KOPT-K1 (cell line): ENCODE measurements around the gene C2CD3.

Experiments
- H3K27ac ChIP-seq: fragments of 200-600 bp; sonication (generic); 2 replicates; pipeline ENCODE4 v1.5.1; 2016; ENCODE audit warnings: antibody characterized with exemption, mild to moderate bottlenecking, low read depth, low read length; ENCODE audit not compliant: poor library complexity, severe bottlenecking
- H3K36me3 ChIP-seq: fragments of 200-600 bp; sonication (generic); 2 replicates; pipeline ENCODE4 v1.5.1; 2017; ENCODE audit warnings: antibody characterized with exemption, mild to moderate bottlenecking, low read length, moderate library complexity; ENCODE audit not compliant: insufficient read depth
- H3K9me3 ChIP-seq: fragments of 200-600 bp; sonication (generic); 2 replicates; pipeline ENCODE4 v1.5.1; 2017; ENCODE audit warnings: antibody characterized with exemption, low read length, mild to moderate bottlenecking; ENCODE audit not compliant: insufficient read depth, poor library complexity, severe bottlenecking

The C2CD3 gene

GRCh38 chr11:74004759-74005615 lies 165.8 kb downstream of the C2CD3 start:
- Histone ChIP-seq H3K36me3 (peaks cover 17% of the 10 kb centered on the region; the same call in 1 of the 2 replicates), H3K27ac (peak overlapping the region; percentile 54), H3K9me3 (no peaks in the 10 kb centered on the region)

- Histone ChIP-seq H3K27ac (no peak overlapping the region), H3K36me3 (peaks cover 17% of the 10 kb centered on the region; the same call in 1 of the 2 replicates), H3K9me3 (no peaks in the 10 kb centered on the region)
These were observed 166.6 kb downstream of the C2CD3 start for GRCh38 chr11:74004046-74004695.

GRCh38 chr11:74002832-74003231 lies 168.0 kb downstream of the C2CD3 start:
- peaks cover 17% of the 10 kb centered on the region; the same call in 1 of the 2 replicates for H3K36me3 ChIP-seq
- no peak overlapping the region for H3K27ac ChIP-seq
- H3K9me3 ChIP-seq, result no peaks in the 10 kb centered on the region

GRCh38 chr11:74001822-74002286 lies 168.9 kb downstream of the C2CD3 start:
- Histone ChIP-seq H3K36me3 (peaks cover 17% of the 10 kb centered on the region; the same call in 1 of the 2 replicates), H3K27ac (no peak overlapping the region), H3K9me3 (no peaks in the 10 kb centered on the region)

GRCh38 chr11:74000307-74001133 lies 170.3 kb downstream of the C2CD3 start:
- H3K9me3 ChIP-seq, result no peaks in the 10 kb centered on the region
- H3K27ac ChIP-seq, result no peak overlapping the region
- peaks cover 17% of the 10 kb centered on the region; the same call in 1 of the 2 replicates for H3K36me3 ChIP-seq

GRCh38 chr11:73999581-74000306 lies 171.1 kb downstream of the C2CD3 start:
- no peak overlapping the region for H3K27ac ChIP-seq
- peaks cover 17% of the 10 kb centered on the region; the same call in 1 of the 2 replicates for H3K36me3 ChIP-seq
- no peaks in the 10 kb centered on the region for H3K9me3 ChIP-seq

GRCh38 chr11:73998846-73999575 lies 171.8 kb downstream of the C2CD3 start:
- H3K27ac ChIP-seq, result no peak overlapping the region

GRCh38 chr11:73997120-73997770 lies 173.6 kb downstream of the C2CD3 start:
- Histone ChIP-seq H3K9me3 (no peaks in the 10 kb centered on the region), H3K36me3 (no peaks in the 10 kb centered on the region; the same call in 1 of the 2 replicates), H3K27ac (no peak overlapping the region)

More at GRCh38 chr11:73998846-73999575, 171.8 kb downstream of the C2CD3 start:
- peaks cover 16% of the 10 kb centered on the region; the same call in 1 of the 2 replicates for H3K36me3 ChIP-seq
- H3K9me3 ChIP-seq, result no peaks in the 10 kb centered on the region

- Histone ChIP-seq H3K36me3 (no peaks in the 10 kb centered on the region), H3K9me3 (no peaks in the 10 kb centered on the region), H3K27ac (peak overlapping the region; percentile 52)
These were observed 174.5 kb downstream of the C2CD3 start for GRCh38 chr11:73996161-73996747.

GRCh38 chr11:73995731-73996130 lies 175.1 kb downstream of the C2CD3 start:
- Histone ChIP-seq H3K9me3 (no peaks in the 10 kb centered on the region), H3K27ac (peak overlapping the region; percentile 52), H3K36me3 (no peaks in the 10 kb centered on the region)

GRCh38 chr11:73995247-73995646 lies 175.6 kb downstream of the C2CD3 start:
- Histone ChIP-seq H3K27ac (peak overlapping the region; percentile 52), H3K36me3 (no peaks in the 10 kb centered on the region), H3K9me3 (no peaks in the 10 kb centered on the region)

GRCh38 chr11:73991471-73992006 lies 179.3 kb downstream of the C2CD3 start:
- no peak overlapping the region for H3K27ac ChIP-seq
- no peaks in the 10 kb centered on the region for H3K9me3 ChIP-seq
- no peaks in the 10 kb centered on the region for H3K36me3 ChIP-seq

- no peaks in the 10 kb centered on the region for H3K36me3 ChIP-seq
- H3K27ac ChIP-seq, result no peak overlapping the region
- no peaks in the 10 kb centered on the region for H3K9me3 ChIP-seq
These were observed 180.1 kb downstream of the C2CD3 start for GRCh38 chr11:73990730-73991129.
